OCI-LY1 (cell line): ENCODE results near the gene NOS1.

Experiments used
- H2AFZ ChIP-seq: fragments of 200-600 bp; sonication (generic), shearing (Covaris generic); 2 replicates; pipeline ENCODE4 v1.6.0; 2014; ENCODE audit warnings: antibody characterized with exemption, mild to moderate bottlenecking, low read length
- H3F3A ChIP-seq: fragments of 200-600 bp; sonication (generic), shearing (Covaris generic); 2 replicates; pipeline ENCODE4 v1.6.0; 2014; ENCODE audit warnings: mild to moderate bottlenecking, antibody characterized with exemption, low read length, moderate library complexity; ENCODE audit not compliant: insufficient read depth
- H3K27ac ChIP-seq: fragments of 200-600 bp; sonication (generic); 2 replicates; pipeline ENCODE4 v1.5.1; 2014; ENCODE audit warnings: low read length, mixed run types, mild to moderate bottlenecking, low read depth; ENCODE audit not compliant: poor library complexity, severe bottlenecking
- H3K27me3 ChIP-seq: fragments of 200-600 bp; sonication (generic); 2 replicates; pipeline ENCODE4 v1.6.0; 2014; ENCODE audit warnings: antibody characterized with exemption, mild to moderate bottlenecking, low read length, moderate library complexity; ENCODE audit not compliant: insufficient read depth
- H3K36me3 ChIP-seq: fragments of 200-600 bp; sonication (generic); 2 replicates; pipeline ENCODE4 v1.6.1; 2014; ENCODE audit warnings: mild to moderate bottlenecking, antibody characterized with exemption, low read length, moderate library complexity, mixed read lengths; ENCODE audit not compliant: insufficient read depth
- H3K4me1 ChIP-seq: fragments of 200-600 bp; sonication (generic); 2 replicates; pipeline ENCODE4 v1.5.1; 2014; ENCODE audit warnings: mild to moderate bottlenecking, low read length, moderate library complexity; ENCODE audit not compliant: insufficient read depth, severe bottlenecking
- H3K4me2 ChIP-seq: fragments of 200-600 bp; sonication (generic), shearing (Covaris generic); 2 replicates; pipeline ENCODE4 v1.6.1; 2014; ENCODE audit warnings: low read length
- H3K4me3 ChIP-seq: fragments of 200-600 bp; sonication (generic); 2 replicates; pipeline ENCODE4 v1.5.1; 2014; ENCODE audit warnings: low read length, low read depth, mild to moderate bottlenecking, mixed read lengths; ENCODE audit not compliant: poor library complexity, severe bottlenecking
- H3K79me2 ChIP-seq: fragments of 200-600 bp; shearing (Covaris generic); 2 replicates; pipeline ENCODE4 v1.6.1; 2016; ENCODE audit warnings: mixed run types, low read length, mixed read lengths; ENCODE audit not compliant: insufficient read depth
- H3K9ac ChIP-seq: fragments of 200-600 bp; sonication (generic), shearing (Covaris generic); 2 replicates; pipeline ENCODE4 v1.6.1; 2014; ENCODE audit warnings: mild to moderate bottlenecking, low read length, mixed read lengths
- H3K9me2 ChIP-seq: fragments of 200-600 bp; sonication (generic), shearing (Covaris generic); 2 replicates; pipeline ENCODE4 v1.6.1; 2014; ENCODE audit warnings: low read depth, mild to moderate bottlenecking, low read length, mixed read lengths
- H3K9me3 ChIP-seq: fragments of 200-600 bp; shearing (Covaris generic); 2 replicates; pipeline ENCODE4 v1.6.1; 2014; ENCODE audit warnings: low read length, mixed read lengths
- H4K20me1 ChIP-seq: fragments of 200-600 bp; sonication (generic), shearing (Covaris generic); 2 replicates; pipeline ENCODE4 v1.6.0; 2016; ENCODE audit warnings: mild to moderate bottlenecking, low read length; ENCODE audit not compliant: insufficient read depth
- EZH2 ChIP-seq: fragments of 200-600 bp; sonication (generic), shearing (Covaris generic); IDR thresholded peaks from 2 replicates; pipeline ENCODE4 v1.8.0; 2017; ENCODE audit warnings: borderline replicate concordance, mixed run types, mild to moderate bottlenecking, antibody characterized with exemption, low read length, moderate library complexity, mixed read lengths
- TF ChIP-seq, protein P1 (sequence below): fragments of 200-600 bp; sonication (generic), shearing (Covaris generic); IDR thresholded peaks from 2 replicates; pipeline ENCODE4 v1.5.1; 2017; ENCODE audit warnings: mild to moderate bottlenecking, antibody characterized with exemption, low read length, moderate library complexity, mixed read lengths

Gene NOS1

DNA sequence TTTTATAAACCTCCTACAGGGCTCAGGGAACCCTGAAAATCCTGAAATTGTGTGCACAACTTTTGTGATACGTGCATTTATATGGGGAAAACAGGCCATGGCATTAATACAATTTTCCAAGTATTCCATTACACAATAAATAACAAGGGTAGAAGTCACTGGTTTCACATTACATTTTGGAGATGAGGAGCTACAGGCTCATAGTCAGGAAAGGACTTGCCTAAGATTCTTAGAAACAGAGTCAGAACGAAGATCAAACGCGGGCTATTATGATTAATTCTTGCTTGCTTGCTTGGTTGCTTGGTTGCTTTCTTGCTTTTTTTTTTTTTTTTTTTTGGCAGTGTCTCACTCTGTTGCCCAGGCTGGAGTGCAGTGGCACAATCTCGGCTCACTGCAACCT lies 16.7 kb downstream of the NOS1 start:
- Histone ChIP-seq H3K4me2 (no peak overlapping the region), H3K27ac (no peak overlapping the region), H3F3A (no peaks in the 10 kb centered on the region), H3K9ac (no peak overlapping the region), H2AFZ (no peak overlapping the region), H3K9me3 (no peaks in the 10 kb centered on the region), H4K20me1 (no peaks in the 10 kb centered on the region), H3K36me3 (no peaks in the 10 kb centered on the region), H3K27me3 (0 out of 2 replicates have a peak, but pooled peaks cover 4% of the 10 kb centered on the region), H3K79me2 (no peaks in the 10 kb centered on the region), H3K4me3 (no peak overlapping the region), H3K9me2 (no peaks in the 10 kb centered on the region), H3K4me1 (no peaks in the 10 kb centered on the region)
- no peak for TF ChIP-seq EZH2
- TF ChIP-seq, protein P1, sequence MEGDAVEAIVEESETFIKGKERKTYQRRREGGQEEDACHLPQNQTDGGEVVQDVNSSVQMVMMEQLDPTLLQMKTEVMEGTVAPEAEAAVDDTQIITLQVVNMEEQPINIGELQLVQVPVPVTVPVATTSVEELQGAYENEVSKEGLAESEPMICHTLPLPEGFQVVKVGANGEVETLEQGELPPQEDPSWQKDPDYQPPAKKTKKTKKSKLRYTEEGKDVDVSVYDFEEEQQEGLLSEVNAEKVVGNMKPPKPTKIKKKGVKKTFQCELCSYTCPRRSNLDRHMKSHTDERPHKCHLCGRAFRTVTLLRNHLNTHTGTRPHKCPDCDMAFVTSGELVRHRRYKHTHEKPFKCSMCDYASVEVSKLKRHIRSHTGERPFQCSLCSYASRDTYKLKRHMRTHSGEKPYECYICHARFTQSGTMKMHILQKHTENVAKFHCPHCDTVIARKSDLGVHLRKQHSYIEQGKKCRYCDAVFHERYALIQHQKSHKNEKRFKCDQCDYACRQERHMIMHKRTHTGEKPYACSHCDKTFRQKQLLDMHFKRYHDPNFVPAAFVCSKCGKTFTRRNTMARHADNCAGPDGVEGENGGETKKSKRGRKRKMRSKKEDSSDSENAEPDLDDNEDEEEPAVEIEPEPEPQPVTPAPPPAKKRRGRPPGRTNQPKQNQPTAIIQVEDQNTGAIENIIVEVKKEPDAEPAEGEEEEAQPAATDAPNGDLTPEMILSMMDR: no peak

DNA sequence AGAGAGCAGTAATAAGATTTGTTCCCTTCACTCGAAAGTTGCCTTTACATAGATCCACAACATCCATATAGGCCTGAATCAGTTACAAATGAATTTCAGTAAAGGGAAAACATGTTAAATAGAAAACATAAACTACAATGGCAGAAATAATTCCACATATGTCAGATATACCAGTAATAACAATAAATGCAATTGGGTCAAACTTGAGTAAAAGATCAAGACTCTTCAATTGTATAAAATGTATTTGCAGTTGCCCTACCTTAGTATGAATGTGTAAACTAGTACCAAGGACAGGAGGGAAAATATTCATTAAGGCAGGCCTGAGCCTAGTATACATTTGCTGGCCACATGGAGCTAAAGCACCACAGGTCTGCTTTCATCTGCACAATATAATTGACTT lies 17.6 kb downstream of the NOS1 start:
- no peak overlapping the region for H3K4me3 ChIP-seq
- H3K9me3 ChIP-seq: no peaks in the 10 kb centered on the region
- H3K27ac ChIP-seq: no peak overlapping the region
- no peaks in the 10 kb centered on the region for H3F3A ChIP-seq
- H3K79me2 ChIP-seq: no peaks in the 10 kb centered on the region
- H2AFZ ChIP-seq: no peak overlapping the region
- no peaks in the 10 kb centered on the region for H3K4me1 ChIP-seq
- no peaks in the 10 kb centered on the region for H3K36me3 ChIP-seq
- no peak overlapping the region for H3K9ac ChIP-seq
- 0 out of 2 replicates have a peak, but pooled peaks cover 4% of the 10 kb centered on the region for H3K27me3 ChIP-seq
- no peak overlapping the region for H3K4me2 ChIP-seq
- TF ChIP-seq, protein P1: no peak
- no peak for TF ChIP-seq EZH2
- H3K9me2 ChIP-seq: no peaks in the 10 kb centered on the region
- no peaks in the 10 kb centered on the region for H4K20me1 ChIP-seq

DNA sequence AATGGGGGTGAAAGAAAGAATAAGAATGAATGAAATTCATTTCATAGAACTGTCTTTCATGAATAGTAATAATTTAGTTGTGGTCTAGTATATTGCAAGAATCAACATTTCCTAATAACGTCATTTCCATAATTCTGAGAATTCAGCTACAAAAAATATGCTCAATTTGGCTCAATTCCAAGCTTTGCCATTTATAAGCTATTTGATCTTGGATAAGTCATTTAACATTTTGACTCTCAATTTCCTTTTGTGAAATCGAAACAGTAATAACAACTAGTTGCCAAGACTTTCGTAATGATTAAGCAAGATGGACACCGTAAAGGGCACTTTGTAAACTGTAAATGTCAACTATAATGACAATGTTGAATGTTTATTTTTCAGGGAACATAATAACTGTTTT lies 18.1 kb downstream of the NOS1 start:
- Histone ChIP-seq H3K9me3 (no peaks in the 10 kb centered on the region), H3K9ac (no peak overlapping the region), H3K4me3 (no peak overlapping the region), H3K79me2 (no peaks in the 10 kb centered on the region), H3K27ac (no peak overlapping the region), H3F3A (no peaks in the 10 kb centered on the region), H4K20me1 (no peaks in the 10 kb centered on the region), H2AFZ (no peak overlapping the region), H3K27me3 (0 out of 2 replicates have a peak, but pooled peaks cover 4% of the 10 kb centered on the region), H3K4me2 (no peak overlapping the region), H3K36me3 (no peaks in the 10 kb centered on the region), H3K9me2 (no peaks in the 10 kb centered on the region), H3K4me1 (no peaks in the 10 kb centered on the region)
- TF ChIP-seq, protein P1: no peak
- TF ChIP-seq EZH2: no peak
